OCI-LY7 (cell line): ENCODE results near the gene SPTLC1.

Source experiments
- CTCF ChIP-seq: fragments of 200-600 bp; sonication (generic); conservative IDR thresholded peaks from 2 replicates; pipeline ENCODE4 v1.5.1; 2014; ENCODE audit warnings: mild to moderate bottlenecking, antibody characterized with exemption, low read length, moderate library complexity, mixed read lengths
- EZH2phosphoT487 ChIP-seq: fragments of 200-600 bp; sonication (generic); IDR thresholded peaks from 2 replicates; pipeline ENCODE4 v1.6.1; 2018; ENCODE audit warnings: low read depth, borderline replicate concordance, mild to moderate bottlenecking, mixed run types, antibody characterized with exemption, low read length, moderate library complexity, mixed read lengths

- TF ChIP-seq CTCF, result no peak
- TF ChIP-seq EZH2phosphoT487, result no peak
These were observed 14.8 kb downstream of the SPTLC1 start for GRCh38 chr9:92100237-92100911.
